ENCODE results near the gene LIPT2.

Gene LIPT2

GRCh38 chr11:74462631-74463030, 30.9 kb downstream of the LIPT2 start:
- FAIRE-seq (no peak), DNase-seq (ENCODE audit: insufficient read length) (no peak)
- TF ChIP-seq POLR2A (IDR thresholded peaks at IDR 0.05; ENCODE audit: low read depth, low read length) (no peak), POLR2AphosphoS5 (IDR thresholded peaks at IDR 0.05; ENCODE audit: low read depth, low read length) (no peak), TAF1 (IDR thresholded peaks at IDR 0.05; ENCODE audit: borderline replicate concordance, low read depth, low read length) (no peak)

DNA sequence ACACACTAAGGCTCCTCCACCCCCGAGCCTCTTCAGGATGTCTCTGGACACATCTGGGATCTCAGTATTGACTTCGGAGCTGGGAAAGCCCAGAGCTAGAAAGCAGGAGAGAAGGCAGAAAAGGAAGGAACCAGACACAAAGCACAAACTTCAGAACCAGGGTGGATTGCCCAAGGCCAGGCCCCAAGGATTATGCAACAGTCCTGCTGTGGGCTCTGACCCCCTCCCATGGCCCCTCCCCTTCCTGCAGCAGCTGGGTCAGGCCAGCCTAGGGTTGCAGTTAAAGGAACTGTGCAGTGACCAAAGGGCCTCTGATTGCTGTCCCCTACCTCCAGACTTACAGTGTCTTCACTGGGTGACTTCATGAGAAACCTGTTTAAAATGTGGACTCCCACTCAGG, 31.5 kb downstream of the LIPT2 start:
- no peak for FAIRE-seq
- DNase-seq (ENCODE audit: insufficient read length): no peak
- TF ChIP-seq TAF1 (IDR thresholded peaks at IDR 0.05; ENCODE audit: borderline replicate concordance, low read depth, low read length) (no peak), POLR2AphosphoS5 (IDR thresholded peaks at IDR 0.05; ENCODE audit: low read depth, low read length) (no peak)

DNA sequence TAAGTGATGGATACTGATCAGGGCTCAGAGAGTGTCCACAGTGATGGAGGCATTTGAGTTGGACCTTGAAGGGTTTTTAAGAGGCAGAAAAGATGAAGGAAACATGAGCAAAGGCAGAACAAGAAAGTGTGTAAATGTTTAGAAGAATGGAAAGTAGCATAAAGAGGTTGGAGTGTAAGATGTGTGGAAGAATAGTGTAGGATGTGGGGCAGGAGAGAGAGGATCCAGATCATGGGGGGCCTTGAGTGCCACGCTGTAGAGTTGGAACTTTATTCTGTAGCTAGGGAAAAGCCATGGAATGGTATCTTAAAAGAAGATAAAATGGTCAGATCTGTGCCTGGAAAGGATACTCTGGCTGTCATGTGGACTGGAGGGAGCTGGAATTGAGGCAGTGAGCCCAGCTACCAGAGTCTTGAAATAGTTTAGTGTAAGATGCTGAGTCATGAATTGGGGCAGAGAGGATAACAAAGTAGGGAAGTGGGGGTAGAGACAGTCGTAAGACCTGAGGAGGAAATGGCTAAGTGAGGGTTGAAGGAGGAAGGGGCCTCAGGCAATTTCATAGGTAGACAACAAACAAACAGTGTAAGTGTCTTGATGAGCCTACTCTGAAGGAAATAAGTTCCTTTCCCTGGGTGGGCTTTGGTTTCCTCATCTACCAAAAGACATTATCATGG, 32.9 kb downstream of the LIPT2 start:
- peak; percentile 17 for FAIRE-seq
- no peak for TF ChIP-seq POLR2A (IDR thresholded peaks at IDR 0.05; ENCODE audit: low read depth, low read length)
- TF ChIP-seq POLR2AphosphoS5 (IDR thresholded peaks at IDR 0.05; ENCODE audit: low read depth, low read length): no peak
- TF ChIP-seq TAF1 (IDR thresholded peaks at IDR 0.05; ENCODE audit: borderline replicate concordance, low read depth, low read length): no peak

GRCh38 chr11:74460065-74460464, 33.5 kb downstream of the LIPT2 start:
- DNase-seq (ENCODE audit: insufficient read length) (no peak), FAIRE-seq (no peak)
- TF ChIP-seq TAF1 (IDR thresholded peaks at IDR 0.05; ENCODE audit: borderline replicate concordance, low read depth, low read length) (no peak), POLR2AphosphoS5 (IDR thresholded peaks at IDR 0.05; ENCODE audit: low read depth, low read length) (no peak), POLR2A (IDR thresholded peaks at IDR 0.05; ENCODE audit: low read depth, low read length) (no peak)

More for the DNA sequence above, 32.9 kb downstream of the LIPT2 start:
- DNase-seq (ENCODE audit: insufficient read length): no peak

DNA sequence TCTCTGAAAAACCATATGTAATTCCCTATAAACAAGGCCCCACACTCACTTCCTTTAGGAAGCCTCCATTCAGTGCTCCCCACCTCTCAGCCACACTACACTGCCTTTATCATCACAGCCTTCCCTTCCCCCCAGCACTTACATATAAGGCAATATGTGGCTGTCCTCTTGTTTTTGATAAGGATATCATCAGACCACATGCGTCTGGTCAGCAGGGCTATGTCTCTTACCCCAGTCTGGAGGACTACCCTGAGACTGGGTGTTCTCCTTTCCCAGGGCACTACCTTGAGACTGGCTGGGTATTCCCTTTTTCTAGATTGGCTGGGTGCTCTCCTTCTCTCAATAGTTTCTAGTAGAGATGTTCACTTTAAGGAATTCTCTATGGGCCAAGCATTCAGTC, 33.9 kb downstream of the LIPT2 start:
- no peak for DNase-seq (ENCODE audit: insufficient read length)
- TF ChIP-seq POLR2AphosphoS5 (IDR thresholded peaks at IDR 0.05; ENCODE audit: low read depth, low read length) (no peak), TAF1 (IDR thresholded peaks at IDR 0.05; ENCODE audit: borderline replicate concordance, low read depth, low read length) (no peak), POLR2A (IDR thresholded peaks at IDR 0.05; ENCODE audit: low read depth, low read length) (no peak)
- FAIRE-seq: no peak

DNA sequence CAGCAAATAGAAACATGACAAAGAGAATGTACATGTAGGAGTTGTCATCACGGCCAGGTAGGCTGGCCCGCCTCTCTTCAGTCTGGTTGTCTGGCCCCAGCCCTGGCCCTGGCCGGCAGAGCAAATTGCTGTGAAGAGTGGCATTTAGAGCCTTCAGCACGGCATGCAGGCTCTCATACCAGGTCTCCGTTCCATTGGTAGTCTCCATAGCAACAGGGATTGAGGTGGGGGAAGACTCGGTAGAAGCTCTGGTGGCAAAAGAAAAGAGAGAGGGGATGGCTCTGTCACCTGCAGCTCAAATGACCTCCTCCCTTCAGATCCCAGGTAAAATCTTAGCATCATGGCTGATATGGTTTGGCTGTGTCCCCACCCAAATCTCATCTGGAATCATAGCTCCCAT, 36.2 kb downstream of the LIPT2 start:
- no peak for TF ChIP-seq POLR2A (IDR thresholded peaks at IDR 0.05; ENCODE audit: low read depth, low read length)
- TF ChIP-seq POLR2AphosphoS5 (IDR thresholded peaks at IDR 0.05; ENCODE audit: low read depth, low read length): no peak
- no peak for TF ChIP-seq TAF1 (IDR thresholded peaks at IDR 0.05; ENCODE audit: borderline replicate concordance, low read depth, low read length)
- FAIRE-seq (no peak), DNase-seq (ENCODE audit: insufficient read length) (no peak)

DNA sequence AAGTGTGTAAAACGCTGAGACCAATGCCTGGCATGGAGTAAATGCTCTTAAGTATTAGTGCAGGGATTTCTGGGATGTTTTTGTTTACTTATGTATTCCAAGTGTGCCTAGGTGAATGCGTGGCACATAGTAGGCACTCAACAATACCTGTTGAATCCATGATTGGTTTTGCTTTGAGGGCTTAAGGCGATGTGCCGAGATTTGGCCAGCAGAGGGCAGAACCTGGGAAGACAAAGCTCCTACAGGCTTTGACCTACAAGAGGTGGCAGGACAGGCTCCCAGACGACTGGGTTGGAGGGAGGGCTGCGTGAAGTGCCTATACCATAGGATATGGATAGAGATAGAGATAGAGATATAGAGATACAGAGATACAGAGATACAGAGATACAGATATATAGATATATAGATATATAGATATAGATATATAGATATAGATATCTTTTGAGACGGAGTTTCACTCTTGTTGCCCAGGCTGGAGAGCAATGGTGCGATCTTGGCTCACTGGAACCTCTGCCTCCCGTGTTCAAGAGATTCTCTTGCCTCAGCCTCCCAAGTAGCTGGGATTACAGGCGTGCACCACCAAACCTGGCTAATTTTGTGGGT, 40.0 kb downstream of the LIPT2 start:
- DNase-seq (ENCODE audit: insufficient read length) (no peak), FAIRE-seq (peak; percentile 75)
- no peak for TF ChIP-seq POLR2AphosphoS5 (IDR thresholded peaks at IDR 0.05; ENCODE audit: low read depth, low read length)
- TF ChIP-seq TAF1 (IDR thresholded peaks at IDR 0.05; ENCODE audit: borderline replicate concordance, low read depth, low read length): no peak
- no peak for TF ChIP-seq POLR2A (IDR thresholded peaks at IDR 0.05; ENCODE audit: low read depth, low read length)

DNA sequence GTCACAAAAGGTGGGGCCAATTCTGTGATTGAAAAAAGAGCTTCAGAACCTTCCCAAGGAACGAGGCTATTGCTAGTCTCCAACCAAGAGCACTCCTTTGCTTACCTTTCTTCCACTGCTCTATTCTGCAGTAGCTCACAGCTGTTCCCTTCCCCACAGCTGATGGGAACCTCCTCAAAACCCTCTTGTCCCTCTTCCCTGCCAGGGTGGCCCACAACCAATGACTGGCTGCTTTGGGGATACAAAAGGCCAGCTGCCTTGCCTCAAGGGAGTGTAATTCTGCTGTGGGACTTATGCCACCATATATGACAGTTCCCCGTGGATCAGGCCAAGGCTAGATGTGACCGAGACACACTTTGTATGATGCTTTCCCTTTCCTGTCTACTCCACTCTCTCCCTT, 41.2 kb downstream of the LIPT2 start:
- FAIRE-seq (no peak), DNase-seq (ENCODE audit: insufficient read length) (no peak)
- TF ChIP-seq POLR2A (IDR thresholded peaks at IDR 0.05; ENCODE audit: low read depth, low read length) (no peak), TAF1 (IDR thresholded peaks at IDR 0.05; ENCODE audit: borderline replicate concordance, low read depth, low read length) (no peak), POLR2AphosphoS5 (IDR thresholded peaks at IDR 0.05; ENCODE audit: low read depth, low read length) (no peak)

GRCh38 chr11:74450318-74450717, 43.2 kb downstream of the LIPT2 start:
- DNase-seq (ENCODE audit: insufficient read length): no peak
- TF ChIP-seq TAF1 (IDR thresholded peaks at IDR 0.05; ENCODE audit: borderline replicate concordance, low read depth, low read length) (no peak), POLR2AphosphoS5 (IDR thresholded peaks at IDR 0.05; ENCODE audit: low read depth, low read length) (no peak), POLR2A (IDR thresholded peaks at IDR 0.05; ENCODE audit: low read depth, low read length) (no peak)
- no peak for FAIRE-seq

DNA sequence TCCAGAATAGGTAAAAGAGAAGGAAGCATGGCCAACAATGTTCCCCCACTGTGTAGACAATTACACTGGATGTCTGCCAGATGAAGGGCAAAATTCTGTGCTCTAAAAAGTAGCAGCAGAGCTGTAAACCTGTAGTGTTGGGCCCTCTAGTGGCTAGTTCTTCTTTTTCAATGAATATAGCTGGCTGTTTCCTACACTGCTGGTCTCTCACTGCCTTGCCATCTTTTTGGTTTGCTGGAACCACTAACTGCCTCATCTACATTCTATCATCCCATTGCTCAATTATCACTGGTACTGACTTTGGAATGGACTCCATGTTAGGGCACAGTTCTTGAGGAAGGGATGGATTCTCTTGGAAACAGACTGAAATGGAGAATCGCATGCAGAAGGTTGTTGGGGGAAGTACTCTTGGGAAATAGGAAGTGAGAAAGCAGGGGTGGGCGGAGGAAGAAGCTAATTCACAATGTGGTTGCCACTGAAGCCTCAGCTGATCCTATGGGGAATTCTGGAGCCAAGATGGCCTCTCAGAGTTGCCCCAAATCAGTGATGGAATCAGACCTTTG, 44.1 kb downstream of the LIPT2 start:
- DNase-seq (ENCODE audit: insufficient read length) (no peak), FAIRE-seq (peak; percentile 88)
- TF ChIP-seq POLR2A (IDR thresholded peaks at IDR 0.05; ENCODE audit: low read depth, low read length) (no peak), POLR2AphosphoS5 (IDR thresholded peaks at IDR 0.05; ENCODE audit: low read depth, low read length) (no peak), TAF1 (IDR thresholded peaks at IDR 0.05; ENCODE audit: borderline replicate concordance, low read depth, low read length) (no peak)

DNA sequence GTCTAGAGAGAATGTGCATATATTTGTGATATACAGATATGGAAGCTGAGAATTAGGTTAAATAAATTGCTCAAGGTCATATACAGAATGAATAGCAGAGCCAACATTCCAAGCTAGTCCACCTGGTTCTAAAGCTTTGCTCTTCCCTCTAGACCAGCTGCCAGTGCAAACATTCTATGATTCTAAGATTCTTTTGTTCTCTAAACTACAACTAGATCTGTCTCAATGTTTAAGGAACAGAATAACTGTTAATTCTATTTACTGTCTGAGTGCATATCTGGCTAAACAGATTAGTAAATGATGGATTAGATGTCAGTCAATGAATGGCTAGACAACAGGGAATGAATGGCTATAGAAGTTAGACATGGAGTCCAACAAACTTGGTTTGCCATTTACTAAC, 45.8 kb downstream of the LIPT2 start:
- DNase-seq (ENCODE audit: insufficient read length): no peak
- no peak for TF ChIP-seq POLR2AphosphoS5 (IDR thresholded peaks at IDR 0.05; ENCODE audit: low read depth, low read length)
- no peak for TF ChIP-seq POLR2A (IDR thresholded peaks at IDR 0.05; ENCODE audit: low read depth, low read length)
- TF ChIP-seq TAF1 (IDR thresholded peaks at IDR 0.05; ENCODE audit: borderline replicate concordance, low read depth, low read length): no peak
- FAIRE-seq: no peak

DNA sequence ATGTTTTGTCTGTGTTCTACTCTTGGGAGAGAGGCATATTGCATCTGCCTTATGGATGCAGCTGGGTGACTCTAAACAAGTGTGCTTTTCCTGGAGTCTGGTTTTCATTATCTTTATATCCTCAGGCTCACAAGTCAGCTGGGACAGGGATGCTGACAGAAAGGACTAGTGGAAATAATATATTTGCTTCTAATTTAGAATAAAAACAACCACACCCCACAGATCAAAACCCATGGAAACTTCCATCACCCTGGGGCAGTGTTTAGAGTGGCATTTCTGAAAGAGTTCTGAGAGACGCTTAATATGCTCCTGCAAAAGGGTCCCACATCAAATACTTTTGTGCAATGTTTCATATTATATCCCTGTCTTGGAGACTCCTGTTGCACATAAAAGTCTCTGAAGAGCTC, 47.0 kb downstream of the LIPT2 start:
- no peak for FAIRE-seq
- TF ChIP-seq POLR2AphosphoS5 (IDR thresholded peaks at IDR 0.05; ENCODE audit: low read depth, low read length): no peak
- no peak for TF ChIP-seq TAF1 (IDR thresholded peaks at IDR 0.05; ENCODE audit: borderline replicate concordance, low read depth, low read length)
- no peak for TF ChIP-seq POLR2A (IDR thresholded peaks at IDR 0.05; ENCODE audit: low read depth, low read length)
- no peak for DNase-seq (ENCODE audit: insufficient read length)
